Chondrocyte (in vitro differentiated cells): ENCODE measurements around the gene SLAMF9. TPM values are rescaled to one million over a fixed set of nuclear protein-coding genes. Genes with fewer than 3 reads are reported as not detected.

Experiments used
- DNase-seq: peaks from one replicate; pipeline ENCODE4 v3.0.0; 2021; ENCODE audit warnings: mixed read lengths, low spot score
- H3K27ac Mint-ChIP-seq: one replicate; pipeline ENCODE4 v1.8.0; 2021; ENCODE audit warnings: mild to moderate bottlenecking, moderate library complexity, mixed read lengths; ENCODE audit not compliant: unreplicated experiment
- H3K27me3 Mint-ChIP-seq: 2 replicates; pipeline ENCODE4 v1.8.0; 2021; ENCODE audit warnings: low read depth, mixed read lengths
- H3K36me3 Mint-ChIP-seq: 2 replicates; pipeline ENCODE4 v1.8.0; 2021; ENCODE audit warnings: low read depth, mixed read lengths
- H3K4me1 Mint-ChIP-seq: 2 replicates; pipeline ENCODE4 v1.8.0; 2021; ENCODE audit warnings: low read depth, mild to moderate bottlenecking, mixed read lengths
- H3K4me3 Mint-ChIP-seq: one replicate; pipeline ENCODE4 v1.8.0; 2021; ENCODE audit warnings: mild to moderate bottlenecking, moderate library complexity, mixed read lengths; ENCODE audit not compliant: unreplicated experiment
- H3K9me3 Mint-ChIP-seq: 2 replicates; pipeline ENCODE4 v1.8.0; 2021; ENCODE audit warnings: low read depth, mixed read lengths
- CTCF ChIP-seq: fragments of 200-600 bp; sonication (generic); IDR thresholded peaks from 2 replicates; pipeline ENCODE4 v1.5.0; 2021; ENCODE audit warnings: antibody characterized with exemption, mild to moderate bottlenecking, moderate library complexity
- total RNA-seq: library from RNA; stranded (reverse); gene quantifications from 3 replicates; pipeline ENCODE4 v1.2.1, GENCODE V29; 2021

Gene SLAMF9
- total RNA-seq, 1 donor from 2014 or later: not detected

- no peak overlapping the region for H3K4me3 Mint-ChIP-seq
- peaks cover 9% of the 10 kb centered on the region for H3K36me3 Mint-ChIP-seq
Observed at GRCh38 chr1:159979257-159979656, 25.2 kb upstream of the SLAMF9 start.

GRCh38 chr1:159978107-159978398 lies 24.0 kb upstream of the SLAMF9 start:
- Mint-ChIP-seq H3K9me3 (peaks cover 2% of the 10 kb centered on the region), H3K4me1 (no peaks in the 10 kb centered on the region), H3K27ac (no peak overlapping the region), H3K36me3 (peaks cover 9% of the 10 kb centered on the region), H3K27me3 (peaks cover 42% of the 10 kb centered on the region), H3K4me3 (no peak overlapping the region)
- DNase-seq: no peak
- no peak for TF ChIP-seq CTCF

More at GRCh38 chr1:159979257-159979656, 25.2 kb upstream of the SLAMF9 start:
- DNase-seq: no peak
- Mint-ChIP-seq H3K27ac (no peak overlapping the region), H3K27me3 (peaks cover 53% of the 10 kb centered on the region), H3K9me3 (peaks cover 3% of the 10 kb centered on the region), H3K4me1 (no peaks in the 10 kb centered on the region)
- TF ChIP-seq CTCF: no peak

- H3K4me3 Mint-ChIP-seq: no peak overlapping the region
Observed at GRCh38 chr1:159977364-159978106, 23.5 kb upstream of the SLAMF9 start.

GRCh38 chr1:159974350-159974965 lies 20.4 kb upstream of the SLAMF9 start:
- Mint-ChIP-seq H3K4me3 (no peak overlapping the region), H3K9me3 (no peaks in the 10 kb centered on the region), H3K36me3 (no peaks in the 10 kb centered on the region), H3K4me1 (no peaks in the 10 kb centered on the region), H3K27me3 (peaks cover 39% of the 10 kb centered on the region), H3K27ac (no peak overlapping the region)
- DNase-seq: no peak
- no peak for TF ChIP-seq CTCF

More at GRCh38 chr1:159977364-159978106, 23.5 kb upstream of the SLAMF9 start:
- Mint-ChIP-seq H3K9me3 (no peaks in the 10 kb centered on the region), H3K27ac (no peak overlapping the region), H3K27me3 (peaks cover 40% of the 10 kb centered on the region), H3K36me3 (peaks cover 9% of the 10 kb centered on the region), H3K4me1 (no peaks in the 10 kb centered on the region)
- TF ChIP-seq CTCF: no peak
- DNase-seq: no peak

GRCh38 chr1:159973350-159973940 lies 19.4 kb upstream of the SLAMF9 start:
- TF ChIP-seq CTCF: no peak
- no peak overlapping the region for H3K27ac Mint-ChIP-seq
- H3K36me3 Mint-ChIP-seq: no peaks in the 10 kb centered on the region
- H3K27me3 Mint-ChIP-seq: peaks cover 35% of the 10 kb centered on the region
- DNase-seq: no peak
- no peak overlapping the region for H3K4me3 Mint-ChIP-seq
- no peaks in the 10 kb centered on the region for H3K9me3 Mint-ChIP-seq
- no peaks in the 10 kb centered on the region for H3K4me1 Mint-ChIP-seq
